HS-27A (cell line): ENCODE measurements around the gene RP9.
A peak's percentile ranks its signal among the peaks of the same experiment; 100 is the strongest.

Source experiments
- DNase-seq: peaks from one replicate; pipeline ENCODE4 v3.0.0-alpha.2; 2012; ENCODE audit warnings: low read depth, missing footprints

Gene RP9, protein sequence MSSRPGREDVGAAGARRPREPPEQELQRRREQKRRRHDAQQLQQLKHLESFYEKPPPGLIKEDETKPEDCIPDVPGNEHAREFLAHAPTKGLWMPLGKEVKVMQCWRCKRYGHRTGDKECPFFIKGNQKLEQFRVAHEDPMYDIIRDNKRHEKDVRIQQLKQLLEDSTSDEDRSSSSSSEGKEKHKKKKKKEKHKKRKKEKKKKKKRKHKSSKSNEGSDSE

DNA sequence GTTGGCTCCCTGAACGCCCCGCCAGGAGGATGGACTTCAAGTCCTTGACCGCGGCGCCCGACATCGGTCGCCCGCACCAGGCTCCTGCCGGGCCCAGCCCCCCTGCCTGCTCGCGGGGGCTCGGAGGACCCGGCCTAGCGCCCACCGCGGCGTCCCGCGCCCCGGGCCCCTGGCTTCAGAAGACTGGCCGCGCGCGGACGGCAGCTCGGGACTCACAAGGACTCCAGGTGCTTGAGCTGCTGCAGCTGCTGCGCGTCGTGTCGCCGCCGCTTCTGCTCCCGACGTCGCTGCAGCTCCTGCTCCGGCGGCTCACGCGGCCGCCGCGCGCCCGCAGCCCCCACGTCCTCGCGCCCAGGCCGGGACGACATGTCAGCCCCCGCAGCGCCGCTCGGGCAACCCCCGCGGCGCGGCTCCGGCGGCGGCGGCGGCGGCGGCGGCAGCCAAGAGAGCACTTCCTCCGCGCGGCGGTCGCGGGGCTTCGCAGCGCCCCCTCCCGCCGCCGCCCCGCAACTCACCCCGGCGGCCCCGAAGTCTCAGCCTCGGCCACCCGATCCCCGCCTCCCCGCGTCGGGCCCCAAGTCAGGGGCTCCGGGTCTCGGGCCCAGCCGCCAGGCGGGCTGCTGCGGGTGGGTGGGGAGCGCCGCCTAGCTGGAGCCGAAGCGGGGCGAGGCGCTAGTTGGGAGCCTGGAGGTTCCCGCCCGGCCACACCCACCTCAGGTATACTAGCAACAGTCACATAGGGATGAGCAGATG lies at the start of gene RP9:
Gene RP9 (minus strand): TSS at position 400 of the 753 bp plus-strand sequence. CDS start 32 bp downstream, at position 368.
- DNase-seq, result no peak

DNA sequence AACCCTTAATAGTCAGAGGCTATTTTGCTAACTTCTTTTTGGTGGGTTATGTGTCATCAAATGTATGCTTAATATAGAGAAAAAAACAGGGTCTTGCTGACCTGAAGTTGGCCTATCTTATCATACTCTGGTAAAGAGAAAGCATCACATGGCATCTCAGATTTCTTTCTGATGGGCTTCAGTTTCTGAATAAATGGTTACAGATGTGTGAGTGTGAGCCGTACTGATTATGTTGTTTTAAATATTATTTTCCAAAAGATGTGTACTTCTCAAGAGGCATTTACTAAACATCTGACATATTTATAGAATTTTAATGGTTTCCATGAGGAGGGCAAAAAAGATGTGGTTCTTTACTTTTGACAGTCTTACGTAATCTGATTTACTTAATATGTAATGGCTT lies 48.6 kb upstream of the RP9 start:
- no peak for DNase-seq

DNA sequence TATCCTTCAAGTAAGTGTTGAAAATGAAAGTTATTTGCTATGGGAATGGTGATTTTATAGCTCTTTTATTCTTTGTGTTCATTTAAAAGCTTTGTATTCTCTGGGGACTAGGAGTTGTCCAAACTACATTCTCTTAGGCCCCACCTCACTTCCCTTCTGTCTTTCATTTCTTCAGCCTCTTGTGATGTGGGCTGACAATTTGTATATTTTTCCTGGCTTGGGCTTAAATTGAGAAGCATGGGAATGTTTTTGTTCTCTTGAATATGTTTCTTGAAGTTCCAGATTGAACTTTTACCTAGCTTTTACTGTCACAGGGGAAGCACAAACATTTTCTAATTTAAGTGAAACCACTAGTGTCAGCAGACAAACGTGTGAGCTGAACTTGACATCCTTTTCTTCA lies 48.1 kb upstream of the RP9 start:
- no peak for DNase-seq

DNA sequence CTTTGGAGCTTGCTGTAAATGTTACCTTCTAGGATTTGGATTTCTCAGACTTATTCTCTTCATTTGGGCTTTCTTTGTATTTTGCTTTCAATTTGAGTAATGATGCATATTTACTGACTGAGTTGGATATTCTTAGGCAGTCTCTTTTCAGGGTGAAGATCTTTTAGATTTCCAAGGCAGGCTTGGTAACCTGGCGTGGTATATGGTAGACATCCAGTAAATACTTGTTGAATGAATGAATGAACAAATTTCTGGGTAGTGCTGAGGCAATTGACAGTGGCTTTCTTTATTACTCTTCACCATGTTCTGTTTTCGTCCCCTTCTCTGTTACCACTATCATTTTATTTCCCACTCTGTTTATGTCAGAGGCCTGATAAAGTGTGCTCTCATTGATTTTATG lies 47.2 kb upstream of the RP9 start:
- no peak for DNase-seq

DNA sequence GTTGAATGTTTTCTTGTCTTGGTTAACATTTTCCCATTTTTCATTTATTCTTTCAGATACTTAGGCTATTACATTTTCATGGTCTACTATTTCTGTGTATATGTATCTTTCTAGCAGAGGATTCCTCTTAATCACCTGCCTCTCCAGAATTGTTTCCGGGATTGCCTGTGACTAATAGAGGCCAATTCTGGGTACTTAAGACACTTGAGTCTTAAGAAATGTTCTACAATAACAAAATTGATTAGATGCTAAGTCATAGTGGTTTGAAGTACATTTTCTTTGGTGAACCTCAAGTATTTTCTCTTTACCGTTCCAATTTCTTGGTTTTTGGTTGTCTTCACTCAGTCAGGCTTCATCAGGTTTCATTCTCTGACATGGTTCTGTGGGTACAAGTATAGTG lies 46.6 kb upstream of the RP9 start:
- no peak for DNase-seq

DNA sequence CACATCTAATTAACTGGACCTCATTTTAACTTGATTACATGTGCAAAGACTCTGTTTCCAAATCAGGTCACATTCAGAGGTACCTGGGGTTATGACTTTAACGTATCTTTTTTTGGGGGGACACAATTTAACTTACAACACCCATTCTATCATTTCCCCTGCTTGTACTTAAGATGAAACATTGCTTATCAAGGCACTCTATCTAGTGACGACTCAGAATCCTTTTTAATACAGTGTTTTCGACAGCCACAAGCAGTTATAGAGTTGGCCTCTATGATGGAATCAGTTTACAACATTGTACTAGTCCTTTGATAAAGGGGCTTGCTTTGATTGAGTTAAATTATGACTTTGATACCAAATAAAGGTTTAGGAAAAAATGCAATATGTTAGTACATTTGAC lies 42.9 kb upstream of the RP9 start:
- no peak for DNase-seq

DNA sequence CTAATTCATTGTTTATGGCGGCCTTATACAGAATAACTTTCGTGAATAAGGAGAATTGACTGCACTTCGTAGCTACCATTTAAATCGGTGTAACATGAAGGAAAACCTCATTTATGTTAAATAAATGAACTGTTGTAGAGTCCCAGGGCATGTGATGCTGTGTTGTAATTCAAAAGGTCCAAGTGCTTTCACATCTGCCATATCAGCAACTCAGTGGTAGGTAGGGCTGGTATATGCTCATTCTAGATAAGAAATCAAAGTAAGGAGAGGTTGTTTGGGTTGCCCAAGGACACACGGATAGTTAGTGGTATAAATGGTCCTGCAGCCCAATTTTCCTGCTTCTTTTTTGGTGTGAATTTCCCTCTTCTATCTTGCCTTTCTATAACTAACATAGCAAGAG lies 36.0 kb upstream of the RP9 start:
- no peak for DNase-seq

DNA sequence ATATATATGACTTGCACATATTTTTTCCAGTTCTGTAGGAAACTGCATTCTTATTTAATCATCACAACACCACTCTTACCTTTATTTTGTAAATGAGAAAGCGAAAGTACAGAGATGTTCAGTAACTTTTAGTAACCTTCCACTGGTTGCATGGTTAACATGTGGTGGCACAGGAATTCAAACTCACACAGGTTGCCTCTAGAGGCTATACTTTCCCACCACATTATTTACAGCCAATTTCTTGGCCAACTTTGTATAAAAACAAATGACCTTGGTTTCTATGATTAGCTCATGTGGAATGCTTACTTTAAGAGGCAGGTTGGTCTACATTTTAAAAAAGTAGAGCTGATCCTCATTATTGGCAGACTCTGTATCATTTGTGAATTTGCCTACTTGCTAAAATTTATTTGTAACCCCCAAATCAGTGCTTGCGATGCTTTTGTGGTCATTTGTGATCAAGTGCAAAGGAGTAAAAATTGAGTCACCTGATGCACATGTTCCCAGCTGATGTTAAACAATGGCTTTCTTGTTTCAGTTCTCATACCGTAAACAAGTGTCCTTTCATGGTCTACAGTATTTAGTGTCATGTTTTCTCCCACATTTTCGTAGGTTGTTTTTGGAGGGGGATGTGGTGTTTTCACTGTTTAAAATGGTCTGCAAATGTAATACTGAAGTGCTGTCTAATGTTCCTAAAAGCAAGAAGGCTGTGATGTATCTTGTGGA lies 35.0 kb upstream of the RP9 start:
- DNase-seq, result no peak

DNA sequence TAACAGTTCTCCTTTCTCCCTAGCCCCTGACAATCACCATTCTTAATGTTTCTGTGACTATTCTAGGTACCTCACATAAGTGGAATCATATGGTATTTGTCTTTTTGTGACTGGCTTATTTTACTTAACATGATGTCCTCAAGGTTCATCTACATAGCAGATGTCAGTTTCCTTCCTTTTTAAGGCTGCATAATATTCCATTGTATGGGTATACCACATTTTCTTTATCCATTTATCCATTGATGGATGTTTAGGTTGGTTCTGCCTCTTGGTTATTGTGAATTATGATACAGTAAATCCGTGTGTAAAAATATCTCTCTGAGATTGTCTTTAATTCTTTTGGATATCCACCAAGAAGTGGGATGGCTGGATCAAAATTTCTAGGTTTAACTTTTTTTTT lies 33.4 kb upstream of the RP9 start:
- DNase-seq, result no peak

DNA sequence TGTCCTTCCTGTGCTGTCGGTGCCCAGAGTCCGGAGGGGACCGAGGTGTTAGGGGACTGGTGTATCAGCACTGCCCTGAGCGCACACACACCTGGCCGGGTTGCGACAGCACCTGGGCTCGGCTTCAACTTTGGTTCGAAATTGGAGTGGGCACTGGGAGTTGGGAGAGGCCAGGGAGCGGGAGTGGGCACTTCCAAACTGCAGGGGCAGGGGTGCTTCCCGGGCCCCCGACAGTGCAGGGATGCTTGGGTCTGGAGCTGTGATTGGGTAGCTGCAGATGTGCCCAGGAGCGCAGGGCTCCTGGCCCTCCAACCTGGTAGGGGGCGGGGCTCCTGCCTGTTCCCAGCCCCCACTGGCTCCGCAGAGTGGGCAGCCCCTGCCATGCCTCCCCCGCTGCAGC lies 27.9 kb upstream of the RP9 start:
- no peak for DNase-seq

DNA sequence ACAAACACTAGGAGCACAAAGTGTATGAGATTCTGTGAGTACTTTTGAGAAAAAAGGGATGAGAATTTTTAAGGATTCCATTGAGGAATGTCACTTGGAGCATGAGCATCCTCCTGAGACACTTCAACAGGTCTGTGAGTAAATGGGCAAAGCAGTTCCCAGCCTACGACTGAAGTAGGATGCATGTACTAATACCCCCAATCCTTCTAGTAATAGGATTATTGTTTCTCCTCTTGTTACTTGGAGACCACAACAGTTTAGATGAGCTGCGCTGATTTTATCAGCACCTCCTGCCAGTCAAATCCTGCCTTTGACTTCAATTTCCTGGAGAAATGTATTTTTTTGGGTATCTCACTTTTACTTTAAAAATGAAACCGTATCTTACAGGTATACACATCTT lies 21.0 kb upstream of the RP9 start:
- no peak for DNase-seq

DNA sequence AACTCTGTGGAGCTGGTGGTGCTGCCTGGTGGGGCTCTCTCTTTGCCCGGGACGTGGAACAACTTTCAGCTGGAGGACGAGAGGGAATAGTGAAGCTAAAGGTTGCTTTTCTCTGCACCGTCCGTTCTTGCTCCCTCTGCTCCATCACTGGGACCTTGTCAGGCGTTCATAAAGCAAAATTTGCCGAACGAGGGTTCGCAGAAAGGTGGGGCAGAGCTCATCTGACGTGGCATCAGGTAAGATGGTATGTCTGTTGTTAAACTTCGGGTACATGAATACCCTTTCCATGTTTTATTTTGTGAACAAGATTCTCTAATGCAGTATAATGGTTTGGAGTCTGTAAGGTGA lies 20.6 kb upstream of the RP9 start:
- no peak for DNase-seq

DNA sequence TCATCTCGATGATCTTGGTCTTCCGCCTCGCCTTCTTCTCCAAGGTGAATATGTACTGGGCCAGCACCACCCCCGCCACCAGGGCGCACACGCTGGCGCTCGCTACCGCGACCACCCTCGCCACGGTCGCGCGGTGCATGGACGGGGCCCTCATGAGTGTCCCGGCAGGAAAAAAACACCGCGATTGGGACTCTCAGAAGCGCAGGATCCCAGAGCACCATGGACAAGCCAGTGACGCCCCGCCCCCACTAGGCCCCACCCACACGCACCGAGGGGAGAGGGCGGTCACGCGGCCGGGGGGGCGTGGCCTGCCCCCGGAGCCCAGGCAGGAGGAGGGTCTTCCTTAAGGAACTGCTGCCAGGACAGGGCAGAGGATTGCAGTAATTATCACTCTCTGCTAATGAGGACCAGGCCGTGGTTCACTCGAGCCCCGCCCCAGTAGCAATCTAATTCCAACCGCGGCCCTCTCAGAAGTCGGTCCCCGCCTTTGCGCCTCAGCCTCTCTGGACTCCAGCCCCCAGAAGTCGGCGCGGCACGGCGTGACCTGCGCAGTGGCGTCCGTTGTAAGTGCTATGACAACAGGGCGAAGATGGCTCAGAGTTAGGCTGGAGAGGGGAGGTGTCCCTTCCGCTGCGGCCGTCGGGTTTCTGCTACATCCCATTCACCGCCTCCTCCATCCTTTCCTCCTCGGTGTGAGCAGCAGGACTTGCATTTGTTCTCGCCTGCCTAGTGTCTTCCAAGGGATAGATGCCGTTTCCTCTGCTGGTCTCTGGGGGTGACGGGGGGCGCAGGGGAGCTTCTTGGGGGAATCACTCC lies 20.0 kb upstream of the RP9 start, which contains the start of gene BBS9:
Gene BBS9 (plus strand): TSS at position 575 of the 816 bp plus-strand sequence. CDS start 16,689 bp downstream, outside the sequence.
- peak; percentile 71 for DNase-seq

DNA sequence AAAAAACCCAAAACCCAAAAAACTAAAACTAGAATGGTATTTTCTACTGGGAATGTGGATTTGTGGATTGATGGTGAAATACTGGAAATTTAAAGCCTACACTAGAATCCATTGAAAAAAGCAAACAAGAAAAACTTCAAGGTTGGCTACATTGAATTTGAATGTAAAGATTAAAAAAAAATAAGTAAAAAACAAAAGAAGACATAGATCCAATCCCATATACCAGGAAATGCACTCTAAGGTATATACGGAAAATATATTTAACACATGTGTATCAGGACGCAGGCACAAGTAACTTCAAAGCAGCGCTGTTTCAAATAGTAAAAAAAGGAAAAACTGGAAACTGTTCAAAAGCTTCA lies 19.4 kb upstream of the RP9 start:
- DNase-seq, result no peak

DNA sequence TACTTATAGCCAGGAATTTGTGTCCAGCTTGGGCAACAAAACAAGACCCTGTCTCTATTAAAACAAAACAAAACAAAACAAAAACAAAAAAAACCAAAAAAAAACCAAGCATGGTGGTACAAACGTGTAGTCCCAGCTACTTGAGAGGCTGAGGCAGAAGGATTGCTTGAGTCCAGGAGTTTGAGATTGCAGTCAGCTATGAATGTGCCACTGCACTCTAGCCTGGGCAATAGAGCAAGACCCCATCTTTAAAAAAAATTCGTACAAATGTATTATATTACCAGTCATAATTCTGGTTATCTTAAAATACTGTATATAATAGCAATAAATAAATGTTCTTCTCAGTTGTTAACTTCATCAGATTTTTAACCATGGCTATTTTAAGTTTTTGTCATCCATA lies 17.9 kb upstream of the RP9 start:
- no peak for DNase-seq

DNA sequence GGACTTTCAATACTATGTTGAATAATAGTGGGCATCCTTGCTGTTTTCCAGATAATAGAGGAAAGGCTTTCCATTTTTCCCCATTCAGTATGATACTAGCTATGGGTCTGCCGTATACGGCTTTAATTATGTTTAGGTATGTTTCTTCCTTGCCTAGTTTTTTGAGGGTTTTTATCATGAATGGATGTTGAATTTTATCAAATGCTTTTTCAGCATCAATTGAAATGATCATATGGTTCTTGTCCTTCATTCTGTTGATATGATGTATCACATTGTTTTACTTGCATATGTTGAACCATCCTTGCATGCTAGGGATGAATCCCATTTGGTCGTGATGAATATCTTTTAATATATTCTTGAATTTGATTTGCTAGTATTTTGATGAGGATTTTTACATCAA lies 9.2 kb upstream of the RP9 start:
- no peak for DNase-seq

DNA sequence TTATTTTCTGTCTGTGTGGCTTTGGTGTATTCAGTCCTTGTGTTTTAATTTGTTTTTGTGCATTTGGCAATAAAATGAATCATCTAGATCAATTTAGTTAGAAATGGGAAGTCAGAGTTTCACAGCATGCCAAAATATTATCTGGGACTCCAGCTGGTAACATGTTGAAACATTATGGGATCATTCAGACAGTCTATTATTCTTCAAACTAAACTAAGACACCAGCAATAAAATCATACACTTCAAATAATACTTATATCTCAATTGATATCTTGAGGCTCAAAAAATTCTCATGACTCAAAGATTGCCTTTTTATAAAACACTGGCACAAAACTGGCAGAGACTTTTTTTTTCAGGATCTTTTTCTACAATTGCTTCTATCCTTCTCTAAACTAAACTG lies 5.8 kb upstream of the RP9 start:
- DNase-seq, result no peak

DNA sequence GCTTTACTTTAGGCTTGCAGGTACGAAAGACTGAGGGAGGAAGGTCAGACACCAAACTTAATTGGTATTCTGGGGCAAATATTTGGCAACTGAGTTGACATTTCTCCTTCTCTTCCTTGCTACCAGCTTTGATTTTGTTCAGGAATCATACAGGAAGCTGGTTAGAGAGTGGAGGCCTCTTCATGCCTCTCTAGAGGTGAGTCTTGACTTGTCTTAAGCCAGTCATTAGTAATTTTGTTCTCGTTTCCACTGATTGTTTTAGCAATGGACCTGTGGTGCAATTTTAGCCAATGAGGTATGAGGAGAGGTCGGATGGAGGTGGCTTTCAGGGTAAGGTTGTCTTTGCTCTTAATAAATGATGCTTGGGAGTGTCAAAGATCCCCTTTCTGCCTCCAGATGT lies 2.4 kb upstream of the RP9 start:
- no peak for DNase-seq

DNA sequence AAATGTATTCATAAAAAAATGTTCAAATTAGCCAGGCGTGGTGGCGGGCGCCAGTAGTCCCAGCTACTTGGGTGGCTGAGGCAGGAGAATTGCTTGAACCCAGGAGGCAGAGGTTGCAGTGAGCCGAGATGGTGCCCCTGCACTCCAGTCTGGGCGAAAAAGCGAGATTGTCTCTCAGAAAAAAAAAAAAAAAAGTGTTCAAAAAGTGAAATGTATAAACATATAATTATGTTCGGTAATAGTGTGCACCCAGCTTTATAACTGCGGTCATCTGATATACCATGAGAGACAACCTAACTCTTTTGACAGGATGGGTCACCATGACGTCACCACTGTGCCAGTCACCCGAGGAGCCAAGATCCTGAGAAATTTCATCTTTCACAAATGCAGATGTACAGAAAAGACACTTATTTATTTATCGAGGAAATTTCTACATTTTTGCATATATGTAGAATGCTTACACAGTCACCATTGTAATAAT lies 594 bp upstream of the RP9 start:
- DNase-seq, result no peak

DNA sequence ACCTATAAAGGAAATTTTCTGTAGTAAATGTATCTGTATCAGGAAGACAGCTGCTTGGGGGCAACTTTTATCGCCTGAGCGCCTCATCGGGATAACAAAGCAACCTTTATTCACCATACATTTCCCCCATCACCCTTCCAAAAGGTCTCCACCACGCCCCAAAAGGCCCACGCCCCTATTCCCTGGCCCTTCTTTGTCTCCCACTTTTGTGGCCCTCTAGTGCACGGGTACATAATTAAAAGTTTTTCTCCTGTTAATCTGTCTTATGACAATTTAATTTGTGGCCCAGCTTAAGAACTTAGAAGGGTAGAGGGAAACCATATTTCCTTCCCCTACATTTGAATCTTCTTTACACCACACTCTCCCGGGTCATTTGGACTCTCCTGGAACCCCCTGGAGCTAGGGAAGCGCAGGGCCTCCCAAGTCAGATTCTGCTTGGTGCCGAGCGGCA lies 625 bp downstream of the RP9 start:
- no peak for DNase-seq

DNA sequence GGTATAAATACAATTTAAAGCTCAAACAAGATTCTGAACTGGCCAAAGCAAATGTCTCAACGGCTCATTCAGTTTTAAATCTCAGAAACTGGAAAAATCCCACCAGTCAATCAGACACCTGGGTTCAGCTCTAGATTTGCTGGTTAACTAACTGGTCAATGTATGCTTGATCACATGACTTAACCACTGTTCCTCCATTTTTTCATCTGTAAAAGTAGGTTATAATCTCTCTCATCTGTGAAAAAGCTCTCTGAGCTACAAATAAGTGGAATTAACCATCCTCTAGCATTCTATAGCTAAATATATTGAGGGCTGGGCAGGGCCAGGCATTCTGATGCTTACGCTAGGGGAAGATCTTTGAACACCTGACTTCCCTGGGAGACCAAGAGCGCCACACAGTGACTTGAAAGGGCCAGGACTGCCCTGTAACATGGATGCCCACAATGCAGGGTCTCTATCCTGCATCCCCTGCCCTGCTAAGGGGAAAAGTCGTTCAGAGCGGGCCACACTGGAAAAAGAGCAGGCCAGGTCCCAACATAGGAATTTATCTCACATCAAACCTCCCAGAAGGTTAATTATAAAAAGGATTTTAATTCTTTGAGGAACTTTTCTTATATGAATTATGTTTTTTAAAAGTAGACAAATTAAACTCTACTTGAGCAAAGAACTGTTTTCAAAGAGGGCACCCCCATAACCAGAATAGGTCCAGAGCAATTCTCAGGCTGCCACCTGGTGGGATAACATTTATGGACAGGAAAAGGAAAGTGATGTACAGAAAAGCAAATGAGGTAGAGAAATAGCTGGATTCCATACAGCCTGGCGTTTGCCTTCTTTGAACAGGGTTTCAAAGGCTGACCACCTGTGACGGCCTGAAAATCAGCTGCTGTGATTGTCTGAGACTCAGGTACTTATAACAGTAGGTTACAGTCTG lies 1.8 kb downstream of the RP9 start:
- no peak for DNase-seq
